ENCODE data around the gene SORCS1. TPM values are rescaled to one million over a fixed set of nuclear protein-coding genes. Genes with fewer than 3 reads are reported as not detected.

Gene SORCS1
- total RNA-seq, 1 donor from 2014 or later: 3.1 TPM

DNA sequence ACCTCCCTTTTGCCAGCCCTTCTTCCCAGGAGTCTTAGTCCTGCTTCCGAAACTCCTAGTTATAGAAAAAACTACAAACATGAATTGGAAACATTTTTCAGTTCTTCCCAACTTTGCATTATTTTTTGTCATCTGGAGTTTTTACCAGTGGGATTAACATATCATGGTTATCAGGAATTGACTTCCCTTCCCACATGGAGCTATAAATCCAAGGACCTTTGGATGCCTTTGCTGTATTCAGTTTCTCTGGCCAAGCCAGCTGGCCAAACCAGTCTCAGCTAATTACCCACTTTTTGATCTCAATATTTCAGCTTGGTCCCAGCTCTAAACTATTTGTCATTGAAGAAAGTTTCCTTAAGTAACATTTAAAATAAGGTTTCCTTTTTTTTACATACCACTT lies 570.6 kb downstream of the SORCS1 start:
- no peak for DNase-seq (ENCODE audit: low spot score)

DNA sequence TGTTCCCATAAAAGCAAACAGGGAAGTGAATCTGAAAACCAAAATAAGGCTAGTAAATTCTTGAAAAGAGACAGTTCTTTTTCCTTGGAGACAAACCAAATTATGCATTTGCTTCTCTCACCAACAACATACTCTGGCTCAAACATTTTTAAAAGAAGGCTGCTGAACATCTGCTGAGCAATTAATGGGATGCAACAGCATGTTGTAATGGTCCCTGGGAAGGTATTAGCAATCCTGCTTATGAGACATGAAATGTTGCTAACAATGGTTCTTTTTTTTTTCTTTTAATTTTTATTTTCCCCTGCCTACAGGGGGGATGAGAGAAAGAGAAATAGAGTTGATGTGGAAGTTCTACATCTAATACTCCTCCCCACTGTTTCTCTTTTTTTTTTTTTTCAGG lies 572.1 kb downstream of the SORCS1 start:
- no peak for DNase-seq (ENCODE audit: low spot score)

DNA sequence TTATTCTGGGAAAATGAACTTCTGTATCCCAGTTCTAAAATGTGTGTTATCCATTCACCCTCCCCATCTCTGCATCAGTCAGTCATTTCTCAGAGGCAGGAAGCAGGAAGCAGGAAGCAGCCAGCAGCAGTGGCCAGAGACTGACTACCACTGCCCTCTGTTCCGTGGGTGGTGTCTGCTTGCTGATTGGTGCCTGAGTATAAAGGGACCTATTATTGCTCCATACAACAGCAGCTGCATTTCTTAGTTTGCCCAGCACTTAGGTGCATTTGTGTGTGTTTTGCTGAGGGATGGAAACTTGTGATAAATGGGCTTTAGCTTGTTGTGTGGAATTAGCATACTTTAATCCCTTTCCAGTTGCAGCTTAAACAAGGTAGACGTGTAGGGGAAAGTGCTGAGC lies 582.2 kb downstream of the SORCS1 start:
- no peak for DNase-seq (ENCODE audit: low spot score)

DNA sequence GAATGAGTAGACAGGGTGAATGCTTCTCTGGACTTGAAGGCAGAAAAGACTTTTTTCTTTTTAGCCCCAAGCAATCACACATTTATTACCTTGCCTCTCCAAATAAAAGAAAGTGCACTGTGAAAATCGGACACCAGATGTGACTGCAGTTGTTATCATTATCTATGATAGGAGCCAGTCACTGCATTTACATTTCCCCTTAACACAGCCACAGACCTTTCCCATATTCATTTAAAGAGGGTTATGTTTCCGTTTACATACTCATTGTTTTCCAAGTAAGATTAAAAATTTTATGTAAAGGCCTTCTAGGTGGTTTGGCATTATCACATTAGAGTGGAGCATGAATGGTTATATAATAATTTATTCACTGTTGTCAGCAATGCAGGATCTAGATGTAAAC lies 586.8 kb downstream of the SORCS1 start:
- no peak for DNase-seq (ENCODE audit: low spot score)

DNA sequence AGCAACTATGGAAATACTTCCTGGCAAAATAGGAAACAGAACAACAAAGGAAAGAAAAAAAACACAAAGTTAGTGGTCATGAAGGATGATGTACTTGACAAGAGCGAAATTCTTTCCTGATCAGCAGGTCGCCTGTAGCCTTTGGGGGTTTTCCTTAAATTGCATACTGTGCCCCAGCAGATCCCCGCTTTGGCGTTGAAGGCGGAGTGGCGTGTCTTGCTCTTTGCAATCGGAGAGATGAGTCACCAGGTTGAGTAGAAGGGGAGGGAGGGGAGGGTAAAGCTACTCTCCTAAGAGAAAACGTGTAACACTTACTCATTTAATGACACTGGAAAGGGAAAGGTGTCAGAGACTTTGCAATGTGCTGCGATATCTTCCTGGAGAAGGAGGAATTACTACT lies 587.2 kb downstream of the SORCS1 start:
- no peak for DNase-seq (ENCODE audit: low spot score)

DNA sequence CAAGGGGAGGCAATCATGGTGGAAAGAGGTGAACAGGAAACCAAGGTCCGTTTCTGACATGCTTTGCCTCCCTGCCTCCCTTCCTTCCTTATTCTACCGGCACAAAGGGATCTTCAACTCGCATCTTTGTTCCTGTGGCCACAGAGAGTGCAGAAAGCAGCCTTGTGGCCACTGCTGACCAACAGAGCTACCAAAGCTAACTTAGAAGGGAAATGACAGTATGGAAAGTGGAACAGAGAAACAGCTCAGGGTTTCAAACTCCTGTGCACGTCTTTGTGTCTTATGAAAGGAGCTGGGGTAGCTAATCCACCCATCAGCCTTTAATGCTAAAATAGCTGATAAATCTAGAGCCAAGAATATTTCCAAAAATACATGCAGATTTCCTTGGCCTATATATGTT lies 588.0 kb downstream of the SORCS1 start:
- DNase-seq (ENCODE audit: low spot score): no peak

DNA sequence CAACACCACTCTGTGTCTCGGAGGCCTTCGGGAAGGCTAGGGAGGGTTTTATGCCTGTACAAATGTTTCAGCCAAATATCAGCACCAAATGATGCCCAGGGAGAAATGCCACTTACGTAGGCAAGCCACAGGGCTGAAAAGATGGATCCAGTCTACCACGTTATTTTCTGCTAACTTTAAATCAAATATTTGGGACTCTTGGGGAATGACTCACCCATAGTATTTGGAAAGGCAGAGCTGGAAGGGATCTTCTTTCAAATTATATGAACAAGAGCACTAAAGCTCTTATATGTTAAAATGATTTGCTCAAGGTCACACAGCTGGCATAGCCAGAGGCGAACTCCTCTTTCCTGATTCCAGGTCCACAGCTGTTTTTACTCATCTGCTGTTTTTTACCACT lies 591.4 kb downstream of the SORCS1 start:
- DNase-seq (ENCODE audit: low spot score): no peak

DNA sequence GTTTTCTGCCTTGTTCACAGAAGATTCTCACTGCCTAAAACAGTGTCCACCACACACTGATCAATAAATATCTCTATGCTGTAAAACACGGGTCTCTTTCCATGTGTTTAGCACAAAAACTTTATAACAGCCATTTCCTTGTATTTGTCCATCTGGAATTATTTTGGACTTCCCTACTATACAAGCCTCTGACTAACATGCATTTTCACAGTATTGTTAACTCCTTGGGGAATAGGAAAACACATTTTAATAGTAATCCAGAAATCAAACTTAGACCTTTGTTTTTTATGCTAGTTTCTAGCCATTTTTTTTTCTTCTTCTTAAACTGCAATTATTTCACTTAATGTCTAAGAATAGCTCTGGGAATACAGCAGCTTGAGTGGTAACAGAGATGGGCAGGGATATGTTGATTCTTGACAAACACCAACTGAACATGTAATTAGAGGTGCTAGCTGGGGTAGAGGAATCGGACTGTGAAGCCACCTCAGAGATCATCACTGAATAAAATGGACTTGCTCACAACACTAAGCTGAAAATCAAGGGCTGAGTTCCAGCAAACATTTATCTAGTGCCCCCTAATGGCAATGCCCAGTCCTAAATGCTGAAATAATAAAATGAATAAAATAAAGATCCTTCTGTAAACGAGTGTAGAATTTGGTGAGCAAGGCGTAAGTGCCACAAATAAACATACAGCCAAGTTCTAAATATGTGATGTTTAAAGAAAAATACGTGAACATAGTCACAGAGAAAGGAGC lies 593.1 kb downstream of the SORCS1 start:
- DNase-seq (ENCODE audit: low spot score): no peak

DNA sequence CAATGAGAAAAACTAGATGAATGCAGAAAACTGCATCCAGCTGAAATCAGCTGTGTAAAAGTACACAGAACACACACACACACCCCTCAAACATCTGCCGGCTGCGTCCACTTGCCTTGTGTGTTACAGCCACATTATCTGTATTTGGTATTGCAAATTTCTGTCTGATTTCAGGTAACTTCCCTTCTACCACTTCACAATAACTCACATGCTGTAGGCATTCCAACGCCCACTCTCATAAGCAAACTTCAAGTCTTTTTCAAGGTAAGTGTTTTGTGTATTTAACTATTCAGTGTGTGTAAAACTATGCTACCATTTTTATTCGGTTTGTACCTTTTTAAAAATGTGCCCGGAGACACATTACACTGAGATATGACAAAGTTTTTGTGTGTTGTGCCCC lies 594.2 kb downstream of the SORCS1 start:
- no peak for DNase-seq (ENCODE audit: low spot score)

DNA sequence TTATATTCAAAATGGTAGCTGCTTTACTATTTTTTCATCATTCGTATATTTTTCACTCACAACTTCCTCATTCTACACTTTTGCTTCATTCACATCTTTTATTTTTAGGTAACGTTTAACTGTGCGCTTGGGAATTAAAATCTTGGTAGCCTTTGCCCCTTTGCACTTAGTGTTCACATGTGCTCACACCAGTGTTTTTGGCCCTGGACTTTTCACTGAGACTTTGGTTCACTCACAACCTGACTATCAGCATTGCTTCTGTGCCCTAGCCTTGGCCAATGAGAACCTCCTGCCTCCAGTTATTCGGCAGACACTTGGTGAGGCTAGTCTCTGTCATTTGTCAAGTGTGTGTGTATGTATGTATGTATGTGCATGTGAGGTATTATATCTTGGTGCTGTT lies 596.9 kb downstream of the SORCS1 start:
- no peak for DNase-seq (ENCODE audit: low spot score)

DNA sequence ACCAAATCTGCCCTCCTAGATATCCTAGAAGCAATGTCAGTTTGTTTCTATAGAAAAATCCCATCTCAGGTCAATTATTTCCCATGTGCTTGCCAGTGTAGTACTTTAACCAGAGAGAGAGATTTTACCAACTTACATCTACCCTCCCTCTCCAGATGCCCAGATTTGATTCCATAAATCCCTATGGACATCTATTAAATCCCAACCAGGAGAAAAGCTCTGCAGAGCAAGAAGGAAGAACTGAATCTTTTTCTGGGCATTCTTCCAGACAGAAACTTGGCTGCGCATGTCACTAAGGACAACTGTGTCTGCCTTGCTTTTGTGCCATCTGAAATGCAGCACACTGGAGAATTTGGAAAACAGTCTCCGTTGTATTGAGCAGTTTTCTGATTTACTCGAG lies 597.6 kb downstream of the SORCS1 start:
- DNase-seq (ENCODE audit: low spot score): no peak

DNA sequence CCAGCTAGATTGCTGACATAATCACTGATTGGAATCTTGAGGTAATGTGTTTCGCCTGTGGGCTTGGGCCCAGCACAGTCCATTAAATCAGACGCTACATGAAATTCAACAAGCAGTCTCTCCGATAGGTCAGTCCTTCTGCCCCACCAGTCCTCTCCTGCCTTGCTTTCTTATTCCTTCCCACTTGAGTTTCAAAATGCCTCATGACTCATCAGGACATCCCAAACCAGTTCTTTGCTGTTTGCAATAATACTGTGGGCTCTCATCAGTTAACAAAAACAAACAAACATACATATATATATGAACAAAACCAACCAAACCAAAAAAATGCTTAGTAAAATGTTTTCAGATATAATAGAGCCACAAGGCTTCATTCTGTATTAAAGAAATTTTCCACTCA lies 599.0 kb downstream of the SORCS1 start:
- DNase-seq (ENCODE audit: low spot score): no peak

DNA sequence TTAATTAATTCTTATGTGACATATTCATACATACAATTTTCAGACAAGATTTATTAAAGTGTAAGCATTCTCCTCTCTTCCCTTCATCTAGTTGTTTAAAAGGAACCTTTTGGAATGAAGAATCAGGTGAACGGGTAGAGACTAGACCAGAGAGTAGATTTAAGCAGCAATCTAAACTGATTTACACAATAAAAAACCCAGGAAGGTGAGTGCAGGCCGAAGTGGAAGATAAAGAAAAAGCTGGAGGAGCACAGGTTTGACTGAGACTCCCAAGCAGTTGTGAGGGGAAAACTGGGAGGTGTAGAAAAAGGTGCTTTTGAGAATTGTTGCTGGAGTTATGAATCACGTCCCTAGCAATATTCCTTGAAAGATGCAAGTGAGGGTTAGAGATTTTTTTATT lies 601.1 kb downstream of the SORCS1 start:
- DNase-seq (ENCODE audit: low spot score): no peak

DNA sequence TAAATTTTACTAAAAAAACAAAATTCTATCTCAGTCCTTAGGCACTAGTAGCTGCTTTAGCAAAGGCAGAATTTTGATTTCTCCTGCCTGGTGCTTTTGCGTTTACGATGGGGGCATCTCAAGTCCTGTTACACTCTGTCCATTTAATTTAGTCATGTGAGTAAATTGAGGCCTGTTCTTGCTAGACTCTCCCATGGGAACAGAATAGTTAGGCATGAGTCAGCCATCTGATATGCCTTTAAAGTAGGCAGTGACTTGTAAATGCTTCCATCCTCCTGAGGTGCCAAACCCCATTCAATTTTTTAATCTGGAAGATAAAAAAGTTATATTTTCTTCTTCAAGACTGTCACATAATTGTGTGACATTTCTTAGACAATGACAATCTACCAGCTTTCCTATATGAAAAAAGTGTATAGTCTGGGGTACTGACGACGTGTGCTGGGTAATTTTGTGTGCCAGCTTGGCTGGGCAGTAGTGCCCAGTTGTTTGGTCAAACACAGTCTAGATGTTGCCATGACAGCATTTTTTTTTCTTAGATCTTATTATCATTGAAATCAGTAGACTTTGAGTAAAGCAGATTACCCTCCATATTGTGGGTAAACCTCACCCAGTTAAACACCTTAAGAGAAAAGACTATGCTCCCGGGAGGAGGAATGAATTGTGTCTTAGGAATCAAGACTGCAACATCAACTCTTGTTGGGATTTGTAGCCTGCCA lies 603.4 kb downstream of the SORCS1 start:
- DNase-seq (ENCODE audit: low spot score): no peak

DNA sequence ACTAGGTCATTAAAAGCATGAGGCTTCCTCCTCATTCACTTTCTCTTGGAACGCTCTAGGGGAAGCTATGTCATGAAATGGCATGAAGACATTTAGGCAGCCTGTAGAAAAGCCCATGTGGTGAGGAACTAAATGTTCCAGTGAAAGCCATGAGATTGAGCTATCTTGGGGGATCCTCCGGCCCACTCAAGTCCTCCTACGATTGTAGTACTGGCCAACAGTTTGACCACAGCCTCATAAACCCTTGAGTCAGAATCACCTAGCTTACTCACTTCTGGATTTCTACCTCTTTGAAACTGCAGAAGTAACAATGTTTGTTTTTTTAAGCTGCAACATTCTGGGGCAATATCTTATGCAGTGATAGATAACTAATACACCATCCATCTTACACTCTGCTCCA lies 605.1 kb downstream of the SORCS1 start:
- DNase-seq (ENCODE audit: low spot score): no peak

DNA sequence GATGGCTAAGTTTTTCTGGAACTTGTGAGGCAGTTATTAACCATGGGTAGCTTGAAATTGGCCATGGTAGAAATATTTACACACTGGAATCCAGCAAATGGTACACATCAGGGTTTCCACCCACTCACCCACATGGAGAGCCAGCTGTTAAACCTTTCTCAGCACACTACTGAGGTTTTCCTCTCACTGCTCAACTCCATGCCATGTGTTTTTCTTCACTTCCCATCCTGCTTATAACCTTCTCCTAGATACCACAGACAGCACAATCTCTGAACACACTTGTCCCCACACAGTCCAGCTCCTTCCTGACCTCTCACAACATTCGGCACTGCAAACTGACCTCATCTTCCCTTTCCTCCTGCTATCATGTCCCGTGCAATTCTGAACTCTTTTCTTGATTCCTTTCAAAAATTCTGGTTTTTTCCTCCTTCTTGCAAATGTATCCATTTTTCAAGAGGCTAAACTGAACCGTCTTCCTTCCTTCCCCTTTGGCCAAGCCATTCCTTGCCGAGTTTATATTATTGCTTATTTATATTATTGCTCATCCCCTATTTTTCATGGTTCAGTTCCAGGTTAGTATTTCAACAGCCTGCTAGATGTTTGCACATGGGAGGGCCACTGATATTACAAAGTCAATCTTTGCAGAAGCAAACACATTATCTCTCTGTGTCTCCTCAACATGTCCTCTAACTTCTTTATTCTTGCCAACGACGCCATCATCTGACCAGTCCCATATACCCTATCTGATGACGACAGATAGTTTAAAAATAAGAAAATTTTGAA lies 606.4 kb downstream of the SORCS1 start:
- no peak for DNase-seq (ENCODE audit: low spot score)

DNA sequence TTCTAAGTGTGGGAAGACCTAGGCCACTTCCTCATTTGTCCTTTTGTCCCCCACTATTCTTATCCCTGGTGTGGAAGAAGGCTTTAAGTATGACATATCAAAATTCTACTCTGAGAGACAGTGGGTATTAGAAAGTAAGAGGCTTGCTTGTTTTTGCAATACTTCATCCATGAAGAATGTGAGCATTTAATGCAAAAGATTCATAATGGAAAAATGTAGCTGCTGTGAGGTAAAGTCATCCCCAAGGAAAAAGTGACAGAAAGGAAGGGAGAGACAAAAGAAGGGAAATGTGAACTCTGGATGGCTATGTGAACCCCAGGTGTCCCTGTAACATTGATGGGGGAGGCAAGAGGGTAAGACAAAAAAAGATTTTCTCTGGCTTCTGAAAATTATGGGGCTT lies 607.5 kb downstream of the SORCS1 start:
- no peak for DNase-seq (ENCODE audit: low spot score)

DNA sequence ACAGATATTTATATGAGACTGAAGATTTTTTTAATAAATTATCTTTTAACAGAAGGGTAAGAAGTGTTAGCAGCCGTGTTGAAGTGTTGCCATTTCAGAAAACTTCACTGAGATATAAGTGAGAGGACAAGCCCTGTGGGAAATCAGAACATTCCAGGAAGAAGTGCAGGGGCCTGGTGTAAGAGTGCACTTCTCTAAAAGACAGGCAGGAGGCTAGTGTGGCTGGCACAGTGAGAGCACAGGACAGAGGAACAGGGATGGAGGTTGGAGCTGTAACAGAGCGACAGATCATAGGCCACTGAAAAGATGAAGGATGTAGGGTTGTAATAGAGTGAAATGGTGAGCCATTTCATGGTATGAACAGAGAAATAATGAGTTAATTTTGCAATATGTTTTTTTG lies 608.9 kb downstream of the SORCS1 start:
- DNase-seq (ENCODE audit: low spot score): no peak

DNA sequence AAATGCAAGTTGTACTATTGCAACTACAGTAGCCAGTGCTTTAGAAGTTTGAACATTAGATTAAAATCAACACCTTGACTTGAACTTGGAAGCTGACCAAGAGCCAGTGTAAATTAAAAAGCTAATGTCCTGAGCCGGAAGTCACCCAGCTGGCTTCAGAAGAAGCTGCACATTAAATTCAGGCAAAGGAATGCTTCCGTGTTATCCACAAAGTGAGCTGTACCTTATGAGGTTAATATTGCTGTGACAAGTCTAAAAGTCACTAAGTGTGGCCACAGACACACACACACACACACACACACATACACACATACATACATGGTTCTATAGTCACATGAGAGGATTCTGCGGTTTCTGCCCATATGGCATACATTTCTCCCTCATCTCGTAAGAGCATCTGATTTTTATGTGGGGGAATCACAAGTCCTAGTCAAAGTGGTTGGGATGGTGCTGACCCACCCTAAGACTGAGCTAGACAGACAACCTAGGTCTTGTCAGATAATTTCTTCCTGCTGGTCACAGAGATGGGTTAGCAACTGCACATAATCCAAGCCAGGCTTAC lies 612.9 kb downstream of the SORCS1 start:
- DNase-seq (ENCODE audit: low spot score): no peak

DNA sequence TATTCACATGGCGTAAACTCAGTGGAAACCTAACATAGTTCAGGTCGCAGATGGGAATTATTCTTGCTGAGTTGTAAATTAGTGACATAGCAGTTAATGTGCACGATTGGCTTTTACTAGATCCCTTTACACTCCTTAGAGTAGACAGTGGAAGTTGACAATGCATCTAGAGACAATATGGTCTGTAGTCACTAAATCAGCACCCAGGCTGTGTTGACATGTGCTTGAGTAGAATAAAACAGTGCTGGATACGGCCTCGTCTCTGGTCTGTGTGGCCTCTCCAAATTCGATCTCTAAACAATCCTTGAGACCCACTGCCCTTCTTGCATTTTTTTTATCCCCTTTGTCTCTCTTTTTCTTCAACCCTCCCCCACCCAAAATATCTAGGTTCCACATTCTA lies 615.7 kb downstream of the SORCS1 start:
- no peak for DNase-seq (ENCODE audit: low spot score)

DNA sequence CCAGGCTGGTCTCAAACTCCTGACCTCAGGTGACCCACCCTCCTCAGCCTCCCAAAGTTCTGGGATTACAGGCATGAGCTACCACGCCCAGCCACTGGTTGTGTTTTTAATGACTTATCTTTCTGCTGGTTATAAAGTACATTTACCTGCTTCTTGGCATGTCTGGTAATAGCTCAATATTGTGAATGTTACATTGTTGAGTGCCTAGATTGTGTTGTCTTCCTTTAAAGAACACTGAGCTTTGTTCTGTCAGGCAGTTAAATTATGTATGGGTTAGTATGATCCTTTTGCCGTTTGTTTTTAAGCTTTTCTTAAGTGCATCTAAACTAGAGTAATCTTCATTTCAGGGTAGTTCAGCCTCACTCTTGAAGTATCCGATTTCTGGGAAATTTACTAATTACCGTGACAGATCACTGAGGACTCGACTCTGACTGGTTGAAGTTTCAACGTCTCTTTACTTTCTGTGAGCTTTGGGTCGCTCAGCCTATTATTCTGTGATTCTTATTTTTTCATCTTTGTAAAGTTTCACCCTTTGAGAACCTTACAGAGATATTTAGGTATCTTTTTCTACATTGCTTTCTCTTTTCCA lies 617.4 kb downstream of the SORCS1 start:
- DNase-seq (ENCODE audit: low spot score): no peak

DNA sequence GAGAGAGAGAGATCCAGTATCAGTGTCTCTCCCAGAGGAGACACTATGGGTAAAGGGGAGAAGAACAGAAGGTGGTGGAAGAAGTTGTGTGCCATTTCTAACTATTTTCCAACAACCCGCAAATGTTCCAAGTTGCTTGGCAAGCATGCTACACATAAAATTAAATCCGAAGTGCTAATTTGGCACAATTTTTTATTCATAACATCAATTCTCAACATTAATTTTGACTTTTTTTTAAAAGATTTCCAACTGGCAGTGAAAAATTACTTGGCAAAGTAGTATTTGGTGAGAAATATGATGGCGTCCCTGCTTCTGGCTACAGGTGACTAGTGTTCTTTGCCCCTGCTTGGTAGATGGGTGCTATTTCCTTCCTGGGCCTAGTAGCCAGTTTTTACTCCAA lies 622.0 kb downstream of the SORCS1 start:
- DNase-seq (ENCODE audit: low spot score): no peak
